Stimulated activated CD4-positive, alpha-beta T cell treated with anti-CD3 and anti-CD28 coated beads, Interleukin-1b, Interleukin-23, amount 100 ng/mL, for 48 hours (primary cell): ENCODE results near the gene COL19A1.
"Not testable (repeated sequence)": the region's sequence is repeated elsewhere in the genome, so short reads cannot be mapped to it uniquely, and the experiment has no call there.

Experiments
- DNase-seq: peaks from one replicate; pipeline ENCODE4 v3.0.0-alpha.2; 2020

The COL19A1 gene

GRCh38 chr6:69913361-69913760 lies 47.0 kb downstream of the COL19A1 start:
- DNase-seq = no peak

DNA sequence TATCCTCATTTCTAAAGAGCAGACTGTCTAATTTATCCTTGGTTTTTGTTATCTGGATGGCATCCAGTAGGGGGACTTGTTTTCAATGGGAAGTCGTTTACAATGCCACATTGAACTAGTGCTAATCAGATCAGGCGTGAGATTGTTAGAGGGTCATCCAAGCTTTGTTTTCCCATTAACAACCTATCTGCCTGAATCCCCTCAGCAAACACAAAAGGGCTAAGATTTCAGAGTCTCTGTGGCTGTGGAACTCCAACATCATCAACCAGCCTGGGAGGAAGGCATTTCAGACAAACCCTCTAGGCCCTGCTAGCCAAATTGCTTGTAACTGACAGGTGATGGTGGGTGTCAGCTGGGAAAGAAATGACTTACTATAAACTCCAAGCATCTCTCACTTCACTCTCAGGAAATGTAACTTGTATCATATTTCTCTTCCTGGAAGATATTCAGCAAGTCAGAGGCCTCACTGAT lies 47.7 kb downstream of the COL19A1 start:
- DNase-seq = no peak

- DNase-seq = no peak
Measured at GRCh38 chr6:69915346-69915745, 49.0 kb downstream of the COL19A1 start.

- peak; percentile 40 for DNase-seq
Measured at GRCh38 chr6:69917834-69918233, 51.5 kb downstream of the COL19A1 start.

GRCh38 chr6:69918813-69919475 lies 52.6 kb downstream of the COL19A1 start:
- no peak for DNase-seq

DNA sequence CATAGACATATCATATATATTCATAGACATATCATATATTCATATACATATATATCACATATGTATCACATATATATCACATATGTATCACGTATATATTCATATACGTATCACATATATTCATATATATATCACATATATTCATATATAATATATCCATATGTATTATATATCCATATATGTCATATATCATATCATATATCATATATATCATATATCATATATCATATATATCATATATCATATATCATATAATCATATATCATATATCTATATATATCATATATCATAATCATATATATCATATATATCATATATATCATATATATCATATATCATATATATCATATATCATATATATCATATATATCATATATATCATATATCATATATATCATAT lies 54.7 kb downstream of the COL19A1 start:
- DNase-seq = not testable (repeated sequence)

- not testable (repeated sequence) for DNase-seq
Measured at GRCh38 chr6:69921611-69922010, 55.3 kb downstream of the COL19A1 start.

DNA sequence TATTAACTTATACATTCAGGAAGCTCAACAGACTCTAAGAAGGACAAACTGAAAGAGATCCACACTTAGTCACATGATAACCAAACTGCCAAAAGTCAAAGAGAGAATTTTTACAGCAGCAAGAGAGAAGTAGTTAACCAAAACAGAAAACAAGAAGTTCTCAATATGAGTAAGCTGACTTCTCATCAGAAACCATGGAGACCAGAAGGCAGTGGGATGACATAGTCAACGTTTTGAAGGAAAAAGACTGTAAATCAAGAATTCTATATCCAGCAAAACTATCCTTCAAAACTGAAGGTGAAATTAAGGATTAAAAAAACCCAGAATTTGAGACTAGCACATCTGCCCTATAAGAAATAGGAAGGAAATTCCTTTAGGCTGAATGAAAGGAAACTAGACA lies 60.4 kb downstream of the COL19A1 start:
- DNase-seq = no peak

DNA sequence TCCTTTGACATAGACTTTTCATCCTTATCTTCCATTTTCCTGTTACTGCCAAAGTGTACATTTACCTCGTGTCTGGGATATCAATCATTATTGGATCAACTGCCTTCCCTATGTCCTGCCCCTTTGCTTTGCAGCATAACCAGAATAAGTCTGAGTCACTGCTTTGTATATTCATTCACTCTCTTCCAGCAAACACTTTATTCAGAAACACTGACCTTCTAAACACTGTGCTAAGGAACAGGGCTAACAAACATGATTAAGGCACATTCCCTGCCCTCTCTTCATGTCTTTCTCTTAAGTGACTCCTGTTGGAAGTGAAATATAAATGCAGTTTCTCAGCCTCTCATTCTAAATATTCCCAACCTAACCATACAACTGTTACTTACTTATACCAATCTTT lies 66.9 kb downstream of the COL19A1 start:
- DNase-seq = no peak

DNA sequence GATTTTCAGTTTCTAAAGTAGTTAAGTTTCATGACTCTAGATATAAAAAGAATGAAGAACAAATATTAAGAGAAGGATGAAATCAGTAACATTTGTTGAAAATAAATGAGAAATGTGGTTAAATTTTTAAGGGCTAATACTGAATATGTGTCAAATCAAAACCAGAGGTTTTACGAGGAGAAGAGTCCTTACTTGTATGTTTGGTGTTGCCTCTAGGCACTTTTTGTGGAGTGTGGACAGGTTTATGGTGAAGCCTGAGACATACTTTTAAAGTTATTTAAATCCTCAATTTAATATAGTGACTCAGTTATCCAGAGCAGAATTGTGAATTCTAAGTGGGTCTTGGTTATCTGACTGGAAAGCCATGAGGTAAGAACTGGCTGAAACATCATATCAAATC lies 68.7 kb downstream of the COL19A1 start:
- DNase-seq = no peak

DNA sequence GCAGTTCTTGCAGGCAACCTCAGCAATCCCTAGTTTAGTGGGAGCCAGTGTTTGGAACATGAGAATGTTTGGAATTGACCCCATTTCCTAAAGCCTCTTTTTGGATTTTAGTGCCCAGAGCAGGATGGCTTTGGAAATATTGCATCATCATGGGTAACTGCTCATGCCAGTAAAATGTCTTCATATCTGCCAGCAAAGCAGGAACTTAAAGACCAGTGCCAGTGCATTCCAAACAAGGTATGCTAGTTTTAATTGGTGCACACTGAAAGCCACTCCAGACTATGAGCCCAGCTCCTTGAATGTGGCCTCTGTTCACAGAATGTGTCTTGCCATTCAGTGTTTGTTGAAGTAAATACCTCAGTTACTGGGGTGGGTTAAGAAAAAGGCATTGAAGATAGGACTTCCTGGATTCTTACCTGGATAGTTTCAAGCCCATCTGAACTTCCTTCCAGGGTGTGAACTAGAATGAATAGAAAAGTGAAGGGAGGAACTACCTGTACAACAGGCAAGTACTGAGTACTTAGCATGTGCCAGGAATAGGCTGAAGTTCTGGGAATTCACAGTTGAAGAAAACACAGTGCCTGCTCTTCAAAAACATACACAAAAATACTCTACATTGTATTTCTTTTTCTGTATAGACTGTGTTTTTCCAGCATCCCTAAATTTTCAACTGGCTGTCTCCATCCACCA lies 70.5 kb downstream of the COL19A1 start:
- no peak for DNase-seq

DNA sequence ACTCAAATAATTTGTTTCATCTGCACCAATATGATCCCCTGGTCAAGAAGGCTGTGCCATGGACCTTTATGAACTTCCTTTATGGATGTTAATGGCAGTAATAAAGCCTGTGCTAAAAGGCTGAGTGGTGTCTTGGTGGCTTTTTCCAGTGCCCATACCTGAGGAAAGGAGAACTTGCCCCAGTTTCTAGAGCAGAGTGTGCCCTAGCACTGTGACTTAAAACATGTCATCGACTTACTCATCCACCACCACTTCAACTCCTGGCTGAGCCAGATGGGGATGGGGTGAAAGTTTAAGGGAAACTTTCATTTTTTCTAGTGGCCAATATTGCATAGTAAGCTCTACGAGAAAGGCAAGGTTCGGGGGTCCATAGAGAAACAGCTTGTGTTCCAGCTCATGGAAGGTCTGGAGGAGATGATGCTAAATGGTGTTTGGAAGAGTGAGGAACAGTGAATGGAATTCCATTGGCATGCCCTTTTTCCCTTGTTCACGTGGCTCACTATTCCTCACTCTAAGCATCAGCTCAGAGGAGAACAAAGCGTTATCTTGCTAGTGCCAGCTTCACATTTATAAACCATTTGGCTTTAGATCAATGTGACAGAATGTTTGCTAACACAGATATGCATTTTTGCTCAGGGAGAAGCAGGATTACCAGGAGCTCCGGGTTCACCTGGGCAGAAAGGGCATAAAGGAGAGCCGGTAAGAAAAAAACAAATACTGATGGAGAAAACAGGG lies 71.2 kb downstream of the COL19A1 start:
- DNase-seq = no peak

DNA sequence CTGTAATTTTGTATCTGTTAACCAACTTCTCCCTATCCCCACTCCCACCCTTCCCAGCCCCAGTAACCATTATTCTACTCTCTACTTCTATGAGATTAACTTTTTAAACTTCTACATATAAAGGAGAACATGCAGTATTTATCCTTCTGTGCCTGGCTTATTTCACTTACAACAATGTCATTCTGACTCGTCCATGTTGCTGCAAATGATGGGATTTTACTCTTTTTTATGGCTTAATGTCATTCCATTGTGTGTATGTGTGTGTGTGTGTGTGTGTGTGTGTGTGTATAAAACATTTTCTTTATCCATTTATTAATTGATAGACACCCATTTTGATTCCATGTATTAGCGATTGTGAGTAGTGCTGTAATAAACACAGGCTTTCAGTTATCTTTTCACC lies 76.1 kb downstream of the COL19A1 start:
- DNase-seq = no peak

GRCh38 chr6:69945192-69945591 lies 78.8 kb downstream of the COL19A1 start:
- DNase-seq = no peak

DNA sequence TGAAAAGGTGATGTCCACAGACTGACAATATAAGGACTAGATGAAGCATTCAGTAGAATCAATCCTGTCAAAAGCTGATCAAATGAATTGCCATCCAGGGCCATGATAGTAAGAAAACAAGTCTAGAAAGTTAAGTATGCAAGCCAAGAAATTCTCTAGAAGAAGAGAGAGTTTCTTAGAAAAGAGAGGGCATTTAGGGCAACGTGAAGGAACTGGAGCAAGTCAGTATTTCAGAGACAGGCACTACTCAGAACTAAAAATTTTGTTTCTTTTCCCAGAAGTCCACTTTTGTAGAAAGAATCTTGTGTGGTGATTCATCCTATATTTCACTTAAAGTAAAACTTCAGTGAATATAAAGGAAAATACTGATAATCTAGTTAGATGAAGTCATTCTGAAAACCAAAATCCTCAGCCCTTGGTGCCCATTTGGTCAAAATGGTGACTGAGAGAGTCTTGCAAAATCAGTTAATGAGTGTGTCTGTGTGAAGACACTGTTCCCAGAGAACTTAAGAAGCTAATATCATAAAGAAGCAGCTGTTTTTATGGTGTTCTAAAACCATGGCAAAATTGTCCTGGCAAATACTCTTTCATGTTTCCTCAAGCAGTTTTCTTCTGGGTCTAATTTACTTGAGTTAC lies 82.2 kb downstream of the COL19A1 start:
- DNase-seq = no peak

- DNase-seq = no peak
Measured at GRCh38 chr6:69953491-69953890, 87.1 kb downstream of the COL19A1 start.

DNA sequence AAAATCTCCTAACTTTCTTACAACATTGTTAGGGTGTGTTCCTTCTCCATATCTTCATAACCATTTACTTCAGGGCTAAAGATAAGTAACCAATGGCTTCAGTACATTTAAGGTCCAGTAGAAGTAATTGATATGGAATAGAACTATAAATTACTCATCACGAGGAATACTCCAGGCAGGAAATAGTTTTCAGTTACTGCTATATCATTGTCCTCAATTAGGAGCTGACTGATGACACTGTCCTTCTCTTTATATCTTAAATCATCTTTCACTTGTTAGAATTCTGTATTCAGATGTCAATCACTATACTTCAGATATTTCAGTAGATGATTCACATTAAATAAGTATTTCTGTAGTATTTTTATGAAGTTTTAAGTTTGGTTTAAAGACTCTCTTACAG lies 88.4 kb downstream of the COL19A1 start:
- no peak for DNase-seq

DNA sequence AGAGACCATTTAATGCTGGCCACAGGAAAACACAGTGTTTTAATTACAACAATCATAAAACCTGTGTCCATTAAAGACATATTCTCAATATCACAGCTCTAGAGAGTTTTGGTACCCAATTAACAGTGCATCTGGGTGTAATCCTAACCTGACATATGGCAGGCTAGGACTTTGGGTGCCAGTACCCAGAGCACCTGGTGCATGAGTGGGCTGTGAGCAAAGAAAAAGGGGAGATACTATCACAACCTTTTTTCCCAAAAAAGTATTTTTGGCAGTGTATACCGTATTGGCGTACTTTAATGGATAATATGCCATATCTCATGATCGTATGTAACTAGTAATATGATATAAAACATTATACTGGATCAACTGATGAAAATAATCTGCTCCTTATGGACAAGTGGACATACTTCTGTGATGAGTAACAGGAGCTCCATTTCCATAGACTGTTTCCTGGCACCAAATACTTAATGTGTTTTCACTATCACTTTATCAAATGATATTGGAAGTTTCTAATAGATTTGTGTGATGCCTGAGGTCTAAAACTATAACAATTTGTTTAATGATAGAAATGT lies 91.7 kb downstream of the COL19A1 start:
- DNase-seq = no peak

DNA sequence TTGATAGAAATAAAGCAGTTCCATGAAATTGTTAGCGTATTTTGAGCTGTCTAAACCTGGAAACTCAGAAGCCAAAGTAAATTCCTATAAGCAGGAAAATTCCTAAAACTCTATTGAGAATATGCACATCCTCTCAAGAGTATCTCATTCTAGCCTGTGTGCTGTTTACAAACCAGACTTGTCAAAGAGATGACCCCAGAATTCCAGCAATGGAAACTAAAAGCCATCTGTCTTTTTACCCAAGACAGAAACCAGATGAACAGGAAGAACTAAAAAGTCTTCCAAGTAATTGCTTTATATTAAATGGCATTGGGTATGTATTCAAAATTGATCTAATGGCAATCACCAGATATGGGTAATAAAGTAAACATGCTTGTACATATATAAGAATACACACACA lies 92.6 kb downstream of the COL19A1 start:
- DNase-seq = no peak

DNA sequence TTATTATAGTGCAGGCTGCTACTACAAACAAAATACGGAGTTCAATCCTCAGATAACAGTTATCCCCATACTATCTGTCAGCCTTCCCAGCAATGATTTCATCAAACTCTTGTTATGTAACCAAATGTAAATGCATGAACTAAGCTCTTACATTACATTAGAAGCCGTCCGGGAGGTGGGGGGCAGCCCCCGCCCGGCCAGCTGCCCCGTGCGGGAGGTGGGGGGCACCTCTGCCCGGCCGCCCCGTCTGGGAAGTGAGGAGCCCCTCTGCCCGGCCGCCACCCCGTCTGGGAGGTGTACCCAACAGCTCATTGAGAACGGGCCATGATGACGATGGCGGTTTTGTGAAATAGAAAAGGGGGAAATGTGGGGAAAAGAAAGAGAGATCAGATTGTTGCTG lies 99.6 kb downstream of the COL19A1 start:
- DNase-seq = not testable (repeated sequence)

DNA sequence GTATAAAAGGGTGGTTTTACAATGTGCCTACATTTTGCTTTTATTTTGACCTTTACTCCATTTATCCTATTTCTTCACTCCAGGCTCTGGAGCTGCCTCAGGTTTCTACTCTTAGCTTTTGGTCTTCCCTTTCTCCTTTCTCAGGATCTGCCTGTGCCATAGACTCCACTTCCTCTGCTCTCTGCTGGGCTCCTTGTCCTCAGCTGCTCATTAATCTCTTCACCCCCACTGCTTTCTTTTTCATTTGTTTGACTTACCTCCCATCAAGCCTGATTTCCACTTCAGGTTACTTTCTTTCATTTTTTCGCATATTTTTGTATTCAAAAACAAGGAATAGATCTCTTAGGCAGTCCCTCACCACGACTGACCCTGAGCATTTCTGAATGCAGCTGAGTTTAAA lies 106.8 kb downstream of the COL19A1 start:
- no peak for DNase-seq

DNA sequence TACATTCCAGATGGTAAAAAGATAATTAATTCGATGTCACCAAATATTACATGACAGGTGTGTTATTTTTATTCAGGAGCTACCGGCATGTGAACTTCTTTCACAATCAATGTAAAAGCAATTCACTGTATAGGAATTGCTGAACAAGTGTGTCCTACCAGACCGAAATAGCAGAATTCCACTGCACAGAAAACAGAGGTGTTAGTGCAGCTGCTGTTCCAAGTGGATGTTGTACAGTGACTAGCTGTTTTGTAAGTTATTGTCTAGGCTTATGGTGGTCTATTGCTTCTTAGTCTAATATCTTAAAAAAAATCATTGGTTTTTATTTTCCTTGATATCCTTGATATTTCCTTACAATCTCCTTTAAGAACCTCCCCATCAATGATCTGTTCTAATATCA lies 107.4 kb downstream of the COL19A1 start:
- DNase-seq = no peak

GRCh38 chr6:69974193-69974592 lies 107.8 kb downstream of the COL19A1 start:
- no peak for DNase-seq
